SK-N-SH treated with all-trans-retinoic acid at 6 μM for 48 hours (cell line): Measurements from ENCODE around the gene ZNF653.

Experiments used
- ATAC-seq: fragments of 200-7000 bp; cut with Tn5 transposase; 3 replicates; pipeline ENCODE4 v1.9.1; 2020; ENCODE audit warnings: mild to moderate bottlenecking, moderate library complexity
- BACH2 ChIP-seq: fragments of 250-450 bp; sonication (Bioruptor Pico); IDR thresholded peaks from 2 replicates; pipeline ENCODE4 v1.9.0; 2021; ENCODE audit warnings: mild to moderate bottlenecking, borderline replicate concordance
- CREB5 ChIP-seq: fragments of 250-450 bp; sonication (Bioruptor Pico); IDR thresholded peaks from 2 replicates; pipeline ENCODE4 v1.5.1; 2020; ENCODE audit warnings: low read depth, mild to moderate bottlenecking, moderate library complexity
- CSRNP3 ChIP-seq: fragments of 250-450 bp; sonication (Bioruptor Pico); IDR thresholded peaks from 2 replicates; pipeline ENCODE4 v1.5.1; 2021; ENCODE audit warnings: mild to moderate bottlenecking, moderate library complexity
- ESRRG ChIP-seq: fragments of 250-450 bp; sonication (Bioruptor Pico); IDR thresholded peaks from 2 replicates; pipeline ENCODE4 v1.6.1; 2021; ENCODE audit warnings: mild to moderate bottlenecking
- GLIS3 ChIP-seq: fragments of 250-450 bp; sonication (Bioruptor Pico); IDR thresholded peaks from 2 replicates; pipeline ENCODE4 v1.5.0; 2020; ENCODE audit warnings: mild to moderate bottlenecking, moderate library complexity
- ISL1 ChIP-seq: fragments of 250-450 bp; sonication (Bioruptor Pico); IDR thresholded peaks from 2 replicates; pipeline ENCODE4 v2.1.2; 2022; ENCODE audit warnings: mild to moderate bottlenecking, moderate library complexity
- OSR1 ChIP-seq: fragments of 250-450 bp; sonication (Bioruptor Pico); IDR thresholded peaks from 2 replicates; pipeline ENCODE4 v1.8.0; 2022; ENCODE audit warnings: moderate library complexity, mild to moderate bottlenecking, inconsistent platforms
- PATZ1 ChIP-seq: fragments of 250-450 bp; sonication (Bioruptor Pico); IDR thresholded peaks from 2 replicates; pipeline ENCODE4 v1.8.0; 2020; ENCODE audit warnings: mild to moderate bottlenecking, moderate library complexity, borderline replicate concordance
- PPARA ChIP-seq: fragments of 250-450 bp; sonication (Bioruptor Pico); IDR thresholded peaks from 2 replicates; pipeline ENCODE4 v1.5.0; 2020; ENCODE audit warnings: mild to moderate bottlenecking, borderline replicate concordance
- RARB ChIP-seq: fragments of 250-450 bp; sonication (Bioruptor Pico); IDR thresholded peaks from 2 replicates; pipeline ENCODE4 v1.8.0; 2021; ENCODE audit warnings: mild to moderate bottlenecking, moderate library complexity
- SNAI2 ChIP-seq: fragments of 250-450 bp; sonication (Bioruptor Pico); IDR thresholded peaks from 2 replicates; pipeline ENCODE4 v1.5.0; 2020; ENCODE audit warnings: mild to moderate bottlenecking, moderate library complexity
- TCF4 ChIP-seq: fragments of 250-450 bp; sonication (Bioruptor Pico); IDR thresholded peaks from 2 replicates; pipeline ENCODE4 v1.8.0; 2021; ENCODE audit warnings: mild to moderate bottlenecking, moderate library complexity, borderline replicate concordance
- TOX ChIP-seq: fragments of 250-450 bp; sonication (Bioruptor Pico); IDR thresholded peaks from 2 replicates; pipeline ENCODE4 v1.8.0; 2021; ENCODE audit warnings: mild to moderate bottlenecking, moderate library complexity, borderline replicate concordance
- TSHZ2 ChIP-seq: fragments of 250-450 bp; sonication (Bioruptor Pico); IDR thresholded peaks from 2 replicates; pipeline ENCODE4 v1.5.0; 2020; ENCODE audit warnings: mild to moderate bottlenecking, moderate library complexity
- ZC3H10 ChIP-seq: fragments of 250-450 bp; sonication (Bioruptor Pico); IDR thresholded peaks from 2 replicates; pipeline ENCODE4 v1.5.1; 2021; ENCODE audit warnings: mild to moderate bottlenecking, moderate library complexity
- ZFP3 ChIP-seq: fragments of 250-450 bp; sonication (Bioruptor Pico); IDR thresholded peaks from 2 replicates; pipeline ENCODE4 v1.5.0; 2020; ENCODE audit warnings: mild to moderate bottlenecking, moderate library complexity
- ZFP30 ChIP-seq: fragments of 450-650 bp; formaldehyde crosslinking; IDR thresholded peaks from 2 replicates; pipeline ENCODE4 v1.5.0; 2022; ENCODE audit warnings: mild to moderate bottlenecking, moderate library complexity
- ZNF565 ChIP-seq: fragments of 450-650 bp; formaldehyde crosslinking; conservative IDR thresholded peaks from 2 replicates; pipeline ENCODE4 v1.5.0; 2020; ENCODE audit warnings: low read depth, mild to moderate bottlenecking, moderate library complexity
- ZNF70 ChIP-seq: fragments of 450-650 bp; formaldehyde crosslinking; IDR thresholded peaks from 2 replicates; pipeline ENCODE4 v1.5.0; 2020; ENCODE audit warnings: mild to moderate bottlenecking, moderate library complexity
- ZNF8 ChIP-seq: fragments of 450-650 bp; formaldehyde crosslinking; IDR thresholded peaks from 2 replicates; pipeline ENCODE4 v1.5.0; 2020; ENCODE audit warnings: mild to moderate bottlenecking, moderate library complexity

The ZNF653 gene

GRCh38 chr19:11510444-11510843, 4.8 kb upstream of the ZNF653 start (continued):
- TF ChIP-seq TSHZ2 (no peak), PPARA (CRISPR knock-in tag) (no peak), ZNF70 (no peak)

- no peak for TF ChIP-seq ZNF8 (CRISPR knock-in tag)
- TF ChIP-seq ZNF70 = no peak
- no peak for TF ChIP-seq BACH2 (CRISPR knock-in tag)
- no peak for TF ChIP-seq ISL1 (CRISPR knock-in tag)
- no peak for TF ChIP-seq GLIS3
- no peak for TF ChIP-seq TOX (CRISPR knock-in tag)
- no peak for TF ChIP-seq PATZ1
- no peak for TF ChIP-seq ZNF565 (CRISPR knock-in tag)
- no peak for TF ChIP-seq ESRRG (CRISPR knock-in tag)
- TF ChIP-seq ZFP30 (CRISPR knock-in tag) = no peak
- no peak for TF ChIP-seq RARB (CRISPR knock-in tag)
- no peak for TF ChIP-seq CSRNP3 (CRISPR knock-in tag)
- ATAC-seq = no peak
Observed at GRCh38 chr19:11507370-11508078, 1.9 kb upstream of the ZNF653 start.

GRCh38 chr19:11506967-11507366, 1.3 kb upstream of the ZNF653 start:
- TF ChIP-seq TSHZ2 (no peak), ESRRG (CRISPR knock-in tag) (no peak), ZNF70 (no peak), ZNF8 (CRISPR knock-in tag) (no peak), TCF4 (no peak), ZFP30 (CRISPR knock-in tag) (no peak), OSR1 (no peak), ZFP3 (CRISPR knock-in tag) (no peak), CSRNP3 (CRISPR knock-in tag) (no peak), SNAI2 (CRISPR knock-in tag) (no peak), BACH2 (CRISPR knock-in tag) (no peak), GLIS3 (no peak), ZC3H10 (CRISPR knock-in tag) (no peak), CREB5 (CRISPR knock-in tag) (no peak), PPARA (CRISPR knock-in tag) (no peak)
- TF ChIP-seq, all 23 proteins: peak for 0
- no peak for ATAC-seq
